ENCODE measurements around the gene MEN1.

DNA sequence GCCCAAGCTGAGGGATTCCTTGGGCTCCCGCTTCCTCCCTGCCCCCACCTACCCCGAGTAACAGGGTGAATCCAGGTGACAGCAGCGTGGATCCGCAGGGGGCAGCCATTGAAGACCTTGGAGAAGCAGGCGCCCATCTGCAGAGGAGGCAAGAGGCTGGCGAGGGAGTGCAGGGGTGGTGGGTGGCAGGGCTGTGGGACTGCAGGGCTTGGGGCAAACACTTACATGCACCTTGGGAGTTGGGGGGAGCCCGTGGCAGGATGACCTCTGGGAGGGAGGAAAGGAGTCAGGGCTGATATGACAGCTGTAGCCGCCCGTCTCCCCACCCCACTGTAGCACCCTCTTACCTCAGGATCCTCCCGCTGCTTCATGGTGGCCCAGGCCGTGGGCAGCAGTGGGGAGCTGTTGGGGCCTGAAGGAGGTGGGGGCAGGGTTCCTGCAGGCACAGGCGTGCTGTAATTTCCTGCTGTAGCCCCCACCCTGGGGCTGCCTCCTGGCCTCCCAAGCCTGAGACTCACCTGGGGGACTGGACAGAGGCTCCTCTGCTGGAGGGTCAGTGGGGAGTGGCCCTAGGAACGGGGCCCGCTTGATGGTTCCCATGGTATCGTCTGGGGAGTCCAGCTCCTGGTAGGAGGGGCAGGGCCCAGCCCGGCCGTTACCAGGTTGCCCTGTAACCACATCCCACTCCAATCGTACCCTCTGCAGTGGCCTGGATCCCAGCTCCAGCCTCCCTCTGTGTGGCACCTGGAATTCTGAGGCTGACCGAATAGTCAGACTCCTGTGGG lies 13.4 kb downstream of the MEN1 start:
- TF ChIP-seq POLR2AphosphoS5 (IDR thresholded peaks at IDR 0.05; ENCODE audit: low read depth, low read length) (no peak), SIN3A (IDR thresholded peaks at IDR 0.05; ENCODE audit: borderline replicate concordance, insufficient read depth, low read depth, low read length) (no peak)

All from Panc1 (cell line).